Raji (cell line): ENCODE results near the gene SNX30.

ENCODE experiments used
- POLR2A ChIP-seq: IDR thresholded peaks from 2 replicates; pipeline ENCODE4 v1.6.1; 2011; ENCODE audit warnings: low read depth, low read length, control low read depth; ENCODE audit not compliant: insufficient read depth

SNX30 gene

GRCh38 chr9:112789473-112789872, 38.9 kb downstream of the SNX30 start:
- no peak for TF ChIP-seq POLR2A

GRCh38 chr9:112789891-112790774, 39.6 kb downstream of the SNX30 start:
- no peak for TF ChIP-seq POLR2A

GRCh38 chr9:112792670-112793069, 42.1 kb downstream of the SNX30 start:
- TF ChIP-seq POLR2A = no peak

GRCh38 chr9:112793213-112793810, 42.8 kb downstream of the SNX30 start:
- 0 out of 2 replicates have a peak, but pooled peaks have one; percentile 14 for TF ChIP-seq POLR2A

- no peak for TF ChIP-seq POLR2A
These were observed 44.2 kb downstream of the SNX30 start for GRCh38 chr9:112794731-112795130.

GRCh38 chr9:112795921-112796320, 45.4 kb downstream of the SNX30 start:
- TF ChIP-seq POLR2A = no peak

- TF ChIP-seq POLR2A = no peak
These were observed 45.9 kb downstream of the SNX30 start for GRCh38 chr9:112796485-112796884.

- TF ChIP-seq POLR2A = 0 out of 2 replicates have a peak, but pooled peaks have one; percentile 16
These were observed 58.8 kb downstream of the SNX30 start for GRCh38 chr9:112809351-112809848.

- TF ChIP-seq POLR2A = no peak
These were observed 59.3 kb downstream of the SNX30 start for GRCh38 chr9:112809906-112810305.

- TF ChIP-seq POLR2A = no peak
These were observed 60.3 kb downstream of the SNX30 start for GRCh38 chr9:112810696-112811490.

GRCh38 chr9:112811518-112811917, 61.0 kb downstream of the SNX30 start:
- no peak for TF ChIP-seq POLR2A

- no peak for TF ChIP-seq POLR2A
These were observed 65.3 kb downstream of the SNX30 start for GRCh38 chr9:112815868-112816267.

GRCh38 chr9:112817860-112818203, 67.3 kb downstream of the SNX30 start:
- TF ChIP-seq POLR2A = no peak

GRCh38 chr9:112819635-112820496, 69.3 kb downstream of the SNX30 start:
- TF ChIP-seq POLR2A = no peak
